Fibroblast of pulmonary artery (primary cell): ENCODE data around the gene KCNQ1.
A peak's percentile ranks its signal among the peaks of the same experiment; 100 is the strongest.

Experiments used
- DNase-seq: peaks from one replicate; pipeline ENCODE4 v3.0.0-alpha.2; 2010; ENCODE audit warnings: low read depth
- H3K4me3 ChIP-seq: replicated peaks from 2 replicates; pipeline ENCODE4 v1.5.1; 2011; ENCODE audit warnings: low read depth, mild to moderate bottlenecking, control low read depth, low read length, moderate library complexity
- TF ChIP-seq, protein P1 (sequence below): IDR thresholded peaks from 2 replicates; pipeline ENCODE4 v1.5.1; 2011; ENCODE audit warnings: mild to moderate bottlenecking, control low read depth, low read length, inconsistent platforms; ENCODE audit errors: missing control alignments

KCNQ1 gene

DNA sequence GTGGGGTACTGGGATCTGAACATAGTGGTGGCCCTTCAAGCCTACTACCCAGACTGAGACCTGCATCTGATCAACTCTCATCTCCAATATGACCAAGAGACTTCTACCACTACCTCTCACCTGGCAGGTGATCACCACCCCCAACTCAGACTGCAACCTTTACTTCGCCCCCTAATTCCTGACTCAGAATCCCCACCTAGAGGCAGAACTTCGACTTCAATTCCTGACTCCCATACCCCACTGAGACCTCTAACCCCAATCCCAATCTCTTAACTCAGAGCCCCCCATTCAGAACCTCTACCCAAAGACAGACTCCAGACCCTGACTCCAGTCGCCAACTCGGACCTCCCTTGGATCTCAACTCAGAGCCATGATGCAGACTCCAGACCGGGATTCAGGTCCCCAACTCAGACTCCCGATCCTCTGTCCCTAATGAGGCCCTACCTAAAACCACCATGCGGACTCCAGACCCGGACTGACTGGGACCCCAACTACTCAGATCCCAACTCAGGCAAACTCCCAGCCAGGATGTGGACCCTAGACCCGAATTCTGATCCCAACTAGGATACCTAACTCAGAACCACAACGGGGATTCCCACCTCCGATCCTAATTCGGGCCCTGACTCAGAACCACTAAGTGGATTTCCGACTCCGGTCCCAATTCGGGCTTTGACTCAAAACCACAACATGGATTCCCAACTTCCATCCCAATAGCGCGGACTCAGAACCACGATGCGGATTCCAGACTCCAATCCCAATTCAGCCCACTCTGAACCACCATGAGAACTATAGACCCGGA lies 253.8 kb downstream of the KCNQ1 start:
- DNase-seq = no peak
- peak overlapping the region; percentile 88 for H3K4me3 ChIP-seq
- TF ChIP-seq, protein P1, sequence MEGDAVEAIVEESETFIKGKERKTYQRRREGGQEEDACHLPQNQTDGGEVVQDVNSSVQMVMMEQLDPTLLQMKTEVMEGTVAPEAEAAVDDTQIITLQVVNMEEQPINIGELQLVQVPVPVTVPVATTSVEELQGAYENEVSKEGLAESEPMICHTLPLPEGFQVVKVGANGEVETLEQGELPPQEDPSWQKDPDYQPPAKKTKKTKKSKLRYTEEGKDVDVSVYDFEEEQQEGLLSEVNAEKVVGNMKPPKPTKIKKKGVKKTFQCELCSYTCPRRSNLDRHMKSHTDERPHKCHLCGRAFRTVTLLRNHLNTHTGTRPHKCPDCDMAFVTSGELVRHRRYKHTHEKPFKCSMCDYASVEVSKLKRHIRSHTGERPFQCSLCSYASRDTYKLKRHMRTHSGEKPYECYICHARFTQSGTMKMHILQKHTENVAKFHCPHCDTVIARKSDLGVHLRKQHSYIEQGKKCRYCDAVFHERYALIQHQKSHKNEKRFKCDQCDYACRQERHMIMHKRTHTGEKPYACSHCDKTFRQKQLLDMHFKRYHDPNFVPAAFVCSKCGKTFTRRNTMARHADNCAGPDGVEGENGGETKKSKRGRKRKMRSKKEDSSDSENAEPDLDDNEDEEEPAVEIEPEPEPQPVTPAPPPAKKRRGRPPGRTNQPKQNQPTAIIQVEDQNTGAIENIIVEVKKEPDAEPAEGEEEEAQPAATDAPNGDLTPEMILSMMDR = no peak

DNA sequence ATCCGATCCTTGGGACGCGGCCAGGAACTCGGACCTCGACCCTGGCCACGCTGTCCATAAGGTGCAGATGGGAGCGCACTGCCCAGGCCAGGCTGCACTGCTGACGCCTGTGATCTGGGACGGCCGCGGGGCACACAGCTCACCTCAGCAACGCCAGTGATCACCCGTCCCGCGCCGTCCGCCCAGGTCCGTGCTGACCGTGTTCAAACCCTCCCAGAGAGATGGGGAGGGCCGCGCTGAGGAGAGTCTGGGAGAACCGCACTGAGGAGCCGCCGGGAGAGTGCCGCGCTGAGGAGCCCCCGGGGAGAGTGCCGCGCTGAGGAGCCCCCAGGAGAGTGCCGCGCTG lies 254.3 kb downstream of the KCNQ1 start:
- DNase-seq = no peak
- peak overlapping the region; percentile 88 for H3K4me3 ChIP-seq
- TF ChIP-seq, protein P1 = no peak

DNA sequence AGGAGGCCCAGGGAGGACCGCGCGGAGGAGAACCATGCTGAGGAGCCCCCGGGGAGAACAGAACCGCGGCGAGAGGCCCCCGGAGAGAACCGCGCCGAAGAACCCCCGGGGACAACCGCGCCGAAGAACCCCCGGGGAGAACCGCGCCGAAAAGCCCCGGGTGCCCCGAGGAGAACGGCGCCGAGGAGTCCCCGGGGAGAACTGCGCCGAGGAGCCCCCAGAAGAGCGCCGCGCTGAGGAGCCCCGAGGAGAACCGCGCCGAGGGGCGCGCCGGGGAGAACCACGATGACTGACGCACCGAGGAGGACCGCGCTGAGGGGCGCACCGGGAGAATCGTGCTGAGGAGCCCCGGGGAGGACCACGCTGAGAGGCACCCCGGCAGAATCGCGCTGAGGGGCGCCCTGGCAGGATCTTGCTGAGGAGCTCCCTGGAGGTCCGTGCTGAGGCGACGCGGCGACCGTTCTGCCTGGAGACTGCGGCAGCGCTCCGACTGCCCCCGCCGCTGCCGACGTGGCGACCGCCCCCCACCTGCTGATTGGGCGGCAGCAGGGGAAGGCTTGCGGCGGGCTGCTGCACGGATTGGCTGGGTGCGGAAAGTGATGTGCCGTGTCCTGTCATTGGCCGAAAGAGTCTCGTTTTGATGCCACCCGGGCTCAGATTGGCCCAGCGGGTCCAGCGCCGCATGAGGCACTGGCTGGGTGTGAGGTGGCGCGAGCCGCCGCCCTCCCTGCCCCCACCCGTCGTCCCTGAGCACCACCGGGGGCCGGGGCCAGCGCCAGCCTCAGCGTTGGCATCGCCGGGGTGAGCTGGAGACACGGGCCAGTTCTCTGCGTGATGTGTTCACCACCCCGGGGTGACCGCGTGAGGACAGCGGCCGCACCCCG lies 255.0 kb downstream of the KCNQ1 start, which contains the start of gene KCNQ1OT1:
Gene KCNQ1OT1, minus strand, starts transcription at position 464 of the 884 bp plus-strand sequence.
- peak; percentile 95 for DNase-seq
- TF ChIP-seq, protein P1 = no peak
- H3K4me3 ChIP-seq = peak within 1 kb of the TSS; percentile 88

DNA sequence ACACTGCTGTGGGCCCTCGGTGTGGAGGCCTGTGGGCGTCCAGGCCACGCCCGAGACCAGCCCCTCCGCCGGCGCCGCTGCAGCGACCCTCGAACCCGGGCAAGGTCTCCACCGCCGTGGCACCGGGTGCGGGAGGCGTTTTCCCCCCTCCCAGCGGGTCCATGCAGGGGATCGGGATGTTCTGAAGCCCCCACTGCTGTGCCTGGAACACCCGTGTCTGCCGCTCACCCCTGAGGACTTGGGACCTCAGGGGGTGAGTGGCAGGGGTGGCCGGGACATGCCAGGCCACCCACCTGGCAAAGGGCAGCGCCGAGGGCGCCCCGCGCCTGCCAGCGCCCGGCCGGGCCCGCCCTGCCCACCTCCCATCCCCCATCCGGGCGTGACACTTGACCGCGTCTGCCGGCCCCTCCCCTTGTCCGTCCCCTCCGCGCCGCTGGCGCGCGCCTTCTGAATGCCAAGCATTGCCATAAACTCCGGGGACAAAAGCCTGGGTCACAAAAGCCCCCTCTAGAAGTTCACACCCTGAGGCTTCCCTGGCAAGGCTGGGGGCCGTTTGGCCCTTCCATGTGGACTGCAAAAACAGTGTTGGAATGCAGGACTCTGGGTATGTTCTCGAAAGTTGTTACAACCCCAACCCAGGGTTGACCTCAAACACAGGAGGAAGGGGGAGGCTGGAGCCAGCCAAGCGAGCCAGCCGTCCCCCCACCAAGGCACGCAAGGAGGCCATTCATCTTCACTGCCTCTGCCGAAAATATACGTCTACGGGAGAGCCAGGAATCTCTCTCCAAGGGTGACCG lies 255.8 kb downstream of the KCNQ1 start:
- TF ChIP-seq, protein P1 = no peak
- DNase-seq = no peak
- peak overlapping the region; percentile 88 for H3K4me3 ChIP-seq

DNA sequence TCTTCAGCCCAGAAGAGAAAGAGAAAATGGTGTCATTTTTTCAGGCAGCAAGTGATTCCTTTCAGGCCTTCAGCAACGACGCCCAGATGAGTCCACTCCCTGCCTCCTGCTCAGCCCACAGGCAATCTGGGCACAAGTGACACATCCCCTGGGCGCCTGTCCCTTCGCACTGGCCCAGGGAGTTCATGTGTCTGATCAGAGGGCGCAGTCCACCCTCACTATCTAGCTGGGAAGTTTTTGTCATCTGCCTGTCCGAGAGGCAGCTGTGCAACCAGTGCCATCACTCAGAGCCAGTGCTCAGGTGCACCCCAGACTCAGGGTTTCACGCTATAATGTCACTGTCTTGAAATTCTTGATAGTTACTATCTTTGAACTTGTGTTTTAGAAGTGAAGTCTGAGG lies 256.4 kb downstream of the KCNQ1 start:
- H3K4me3 ChIP-seq = no peak overlapping the region
- DNase-seq = no peak
- TF ChIP-seq, protein P1 = no peak

DNA sequence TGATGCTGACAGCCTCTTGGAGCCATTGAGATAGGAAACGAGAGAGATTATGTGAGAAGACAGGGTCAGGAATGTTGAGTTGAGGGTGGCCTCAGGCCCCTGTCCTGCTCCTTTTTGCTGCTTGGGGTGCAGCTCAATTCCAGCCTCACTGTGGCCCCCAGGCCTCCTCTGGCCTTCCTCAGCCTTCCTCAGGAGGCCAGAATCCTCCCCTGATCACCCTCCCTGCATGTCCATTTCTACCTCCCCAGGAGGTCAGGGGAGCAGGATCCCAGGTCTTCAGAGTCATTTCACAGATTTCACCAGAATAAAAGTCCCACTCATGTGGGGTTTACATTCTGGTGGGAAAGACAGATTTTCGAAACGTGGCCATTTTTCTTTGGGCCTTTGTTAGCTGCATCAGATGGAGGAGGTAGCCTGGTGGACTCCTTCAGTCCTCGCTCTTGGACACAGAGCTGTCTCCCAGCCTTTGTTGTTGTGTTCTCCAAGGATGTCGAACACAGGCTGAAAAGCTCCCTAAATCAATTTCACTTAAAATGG lies 257.2 kb downstream of the KCNQ1 start:
- no peak overlapping the region for H3K4me3 ChIP-seq
- TF ChIP-seq, protein P1 = no peak
- no peak for DNase-seq
